NB4 (cell line): ENCODE measurements around the gene LYSMD1.
"Not testable (repeated sequence)": the region's sequence is repeated elsewhere in the genome, so short reads cannot be mapped to it uniquely, and the experiment has no call there.

Source experiments
- DNase-seq: peaks from one replicate; pipeline ENCODE4 v3.0.0; 2010; ENCODE audit warnings: low read depth
- H3K4me3 ChIP-seq: one replicate; pipeline ENCODE4 v1.5.1; 2011; ENCODE audit warnings: mild to moderate bottlenecking, low read depth, low read length, moderate library complexity
- CTCF ChIP-seq: IDR thresholded peaks from one replicate; pipeline ENCODE4 v1.5.1; 2012; ENCODE audit warnings: low read depth, low read length
- MAX ChIP-seq: IDR thresholded peaks from 2 replicates; pipeline ENCODE4 v1.6.1; 2011; ENCODE audit warnings: low read depth, low read length
- MYC ChIP-seq: IDR thresholded peaks from 2 replicates; pipeline ENCODE4 v1.6.1; 2011; ENCODE audit warnings: low read depth, low read length
- POLR2A ChIP-seq: IDR thresholded peaks from 2 replicates; pipeline ENCODE4 v1.6.1; 2011; ENCODE audit warnings: mild to moderate bottlenecking; ENCODE audit not compliant: insufficient read length; ENCODE audit errors: extremely low read depth

Gene LYSMD1

GRCh38 chr1:151165738-151166504 lies at the start of gene LYSMD1, which contains the start of gene SCNM1:
Gene LYSMD1 (minus strand): TSS chr1:151165902. CDS start chr1:151165258, 644 bp downstream.
Gene SCNM1 (plus strand): TSS chr1:151166144. CDS start chr1:151166153, 9 bp downstream.
- DNase-seq = peak; percentile 99
- peak within 1 kb of the TSS; percentile 100 for H3K4me3 ChIP-seq
- no peak for TF ChIP-seq MAX
- TF ChIP-seq CTCF = no peak
- peak; percentile 68 for TF ChIP-seq POLR2A
- no peak; the same call in none of the 2 replicates for TF ChIP-seq MYC

- TF ChIP-seq MAX (no peak), CTCF (no peak), MYC (no peak), POLR2A (no peak)
- H3K4me3 ChIP-seq = no peak overlapping the region
- no peak for DNase-seq
These were observed 47.9 kb upstream of the LYSMD1 start for GRCh38 chr1:151213560-151213959.

- TF ChIP-seq MAX (no peak), MYC (no peak), CTCF (no peak), POLR2A (no peak)
- DNase-seq = no peak
- no peak overlapping the region for H3K4me3 ChIP-seq
These were observed 46.4 kb upstream of the LYSMD1 start for GRCh38 chr1:151211972-151212705.

GRCh38 chr1:151210830-151211229 lies 45.1 kb upstream of the LYSMD1 start:
- no peak overlapping the region for H3K4me3 ChIP-seq
- DNase-seq = no peak
- TF ChIP-seq MYC = no peak
- no peak for TF ChIP-seq CTCF
- no peak for TF ChIP-seq POLR2A
- no peak for TF ChIP-seq MAX

- not testable (repeated sequence) for H3K4me3 ChIP-seq, DNase-seq
These were observed 39.8 kb upstream of the LYSMD1 start for GRCh38 chr1:151205381-151205965.

- TF ChIP-seq MYC (no peak), POLR2A (no peak), MAX (no peak), CTCF (no peak)
- peak overlapping the region; percentile 99 for H3K4me3 ChIP-seq
- peak; percentile 47 for DNase-seq
These were observed 34.3 kb upstream of the LYSMD1 start for GRCh38 chr1:151199873-151200581.
